ENCODE measurements around the gene CADM2.
"Not testable (repeated sequence)": the region's sequence is repeated elsewhere in the genome, so short reads cannot be mapped to it uniquely, and the experiment has no call there.

CADM2 gene

DNA sequence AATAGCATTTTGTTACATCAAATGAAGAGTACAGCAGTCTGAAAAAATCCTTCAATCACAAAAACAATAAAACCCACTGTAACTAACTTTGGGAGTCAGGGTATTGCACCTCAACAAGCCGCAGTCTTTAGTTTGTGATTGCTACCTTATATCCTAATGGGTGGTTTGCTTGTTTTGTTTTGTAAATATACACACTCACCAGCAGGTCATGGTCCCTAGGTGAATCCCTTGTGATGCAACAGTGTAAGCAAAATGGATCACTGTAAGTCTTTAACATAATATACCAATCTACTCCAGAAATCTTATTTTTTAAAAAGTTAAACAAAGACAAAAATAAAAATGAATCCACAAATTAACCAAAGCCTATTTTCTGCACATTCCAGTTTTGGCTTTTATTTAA, 749.5 kb downstream of the CADM2 start:
- not testable (repeated sequence) for DNase-seq

DNA sequence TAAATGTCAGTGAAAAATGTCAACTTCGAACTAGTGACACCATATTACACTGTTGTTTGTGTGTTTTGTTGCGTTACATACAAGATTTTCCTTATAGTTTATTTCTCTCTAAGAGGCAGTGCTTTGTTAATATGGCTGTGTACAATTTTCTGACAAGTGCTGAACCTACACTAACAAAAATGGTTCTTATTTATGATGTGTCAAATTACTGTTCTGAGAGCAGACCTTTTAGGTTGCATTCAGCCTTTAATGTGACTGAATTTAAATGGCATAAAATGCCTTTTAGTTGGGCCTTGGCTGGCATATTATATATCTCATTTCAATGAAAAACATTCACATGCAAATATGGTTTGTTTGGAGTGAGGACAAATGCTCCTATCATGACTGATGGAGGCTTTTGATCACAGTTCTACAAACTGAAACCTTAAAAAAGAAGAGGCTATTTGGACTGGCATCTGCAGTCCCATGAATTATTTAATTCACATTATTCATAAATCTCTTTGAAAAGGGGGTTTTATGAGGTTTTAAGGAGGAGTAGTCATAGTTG, 750.6 kb downstream of the CADM2 start:
- DNase-seq: no peak

DNA sequence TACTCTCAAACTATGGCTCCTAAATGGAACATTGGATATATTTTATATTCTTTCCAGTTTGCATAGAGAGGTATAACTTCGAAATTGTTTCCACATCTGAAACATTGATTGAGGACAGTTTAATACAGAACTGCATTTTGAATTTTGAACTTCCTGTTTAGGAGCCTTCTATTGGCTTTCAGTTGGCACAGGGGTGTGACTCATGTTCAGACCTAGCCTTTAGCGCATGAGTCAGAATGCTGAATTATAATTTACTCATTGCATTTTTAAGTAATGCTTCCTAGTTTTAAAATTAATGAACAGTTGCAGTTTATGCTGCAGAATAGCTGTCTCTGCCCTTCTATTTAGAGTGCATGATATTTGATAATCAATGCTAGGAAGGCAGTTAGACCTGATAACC, 751.7 kb downstream of the CADM2 start:
- no peak for DNase-seq

DNA sequence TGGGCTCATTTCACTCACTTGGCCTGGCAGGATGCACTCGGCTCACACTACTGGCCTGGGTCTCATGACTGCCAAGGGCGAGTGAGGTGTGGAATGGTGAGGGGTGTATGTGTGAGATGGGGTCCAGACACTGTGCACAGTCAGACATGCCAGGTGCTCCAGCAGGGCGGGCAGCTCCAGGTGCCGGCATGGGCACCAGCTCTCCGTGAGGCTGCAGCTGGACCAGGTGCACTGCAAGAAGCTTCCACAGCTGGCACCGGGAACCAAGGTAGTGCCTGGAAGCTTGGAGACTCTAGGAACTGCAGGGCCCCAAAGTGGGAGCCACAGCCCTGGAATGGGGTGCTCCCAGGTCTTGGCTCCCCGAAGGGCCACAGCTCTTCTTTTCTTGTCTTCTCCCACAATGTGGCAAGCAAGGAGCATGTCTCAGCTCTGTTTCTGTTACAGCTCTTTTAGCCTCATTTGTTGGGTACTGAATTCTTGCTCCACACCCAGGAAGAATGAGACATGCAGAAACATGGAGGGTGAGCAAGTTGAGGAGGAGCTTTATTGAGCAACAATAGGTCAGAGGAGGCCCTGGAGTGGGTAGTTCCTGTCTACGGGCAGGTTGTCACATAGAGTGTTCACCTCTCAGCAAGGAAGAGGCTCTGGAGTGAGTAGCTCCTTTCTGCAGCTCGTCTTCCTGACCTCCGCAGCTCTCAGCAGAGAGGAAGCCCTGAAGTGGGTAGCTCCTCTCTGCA, 762.8 kb downstream of the CADM2 start:
- DNase-seq: no peak

DNA sequence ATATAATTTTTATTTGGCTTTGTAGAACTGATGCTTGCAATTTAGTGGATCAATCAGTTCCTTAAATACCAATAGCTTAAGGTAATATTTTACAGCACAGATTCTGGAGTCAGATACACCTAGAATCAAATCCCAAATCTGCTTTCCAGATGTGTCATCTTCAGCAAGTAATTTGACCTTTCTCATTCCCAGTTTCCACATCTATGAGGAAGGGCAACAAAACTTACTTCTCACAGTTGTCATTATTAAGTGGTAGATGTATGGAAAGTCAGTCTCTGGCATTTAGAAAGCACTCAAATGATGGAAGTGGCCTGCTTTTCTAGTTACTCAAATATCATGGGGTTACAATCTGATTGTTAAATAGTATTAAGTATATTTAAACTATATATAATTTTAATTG, 767.0 kb downstream of the CADM2 start:
- DNase-seq: no peak

DNA sequence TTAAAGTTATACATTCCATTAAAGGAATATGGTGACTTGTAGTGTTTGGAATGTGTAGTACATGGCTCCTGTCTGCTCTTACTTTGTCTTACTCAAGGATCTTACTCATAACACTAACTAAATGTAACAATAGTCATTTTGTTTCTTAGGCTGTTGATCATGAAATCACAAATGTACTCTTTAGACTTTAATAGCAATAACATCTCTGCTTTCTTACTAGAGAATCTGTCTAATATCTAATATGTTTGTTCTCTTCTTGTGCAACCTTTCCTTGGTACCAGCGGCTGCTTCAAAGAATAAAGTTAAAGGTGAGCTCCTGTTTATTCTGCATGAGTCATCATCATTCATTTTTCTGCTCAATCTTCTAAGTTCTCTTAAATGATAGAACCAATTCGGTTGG, 767.5 kb downstream of the CADM2 start:
- DNase-seq: no peak

DNA sequence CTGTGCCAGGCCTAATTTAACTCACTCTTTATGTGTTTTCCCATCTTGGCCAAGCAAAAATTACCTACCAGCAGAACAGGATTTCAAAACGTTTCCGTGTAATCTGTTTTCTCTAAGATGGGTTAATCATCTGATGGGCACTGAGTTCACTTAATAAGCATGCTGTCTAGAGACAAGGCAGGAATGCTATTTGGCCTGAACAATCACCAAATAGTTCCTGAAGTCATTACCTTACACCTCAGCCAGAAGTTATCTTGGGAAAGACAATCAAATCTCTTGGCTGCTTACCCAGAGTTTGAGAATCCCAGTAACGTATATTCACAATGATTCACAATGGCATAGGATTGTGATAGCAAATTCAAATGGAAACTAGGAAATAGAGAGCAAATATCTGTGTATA, 779.1 kb downstream of the CADM2 start:
- DNase-seq: no peak

DNA sequence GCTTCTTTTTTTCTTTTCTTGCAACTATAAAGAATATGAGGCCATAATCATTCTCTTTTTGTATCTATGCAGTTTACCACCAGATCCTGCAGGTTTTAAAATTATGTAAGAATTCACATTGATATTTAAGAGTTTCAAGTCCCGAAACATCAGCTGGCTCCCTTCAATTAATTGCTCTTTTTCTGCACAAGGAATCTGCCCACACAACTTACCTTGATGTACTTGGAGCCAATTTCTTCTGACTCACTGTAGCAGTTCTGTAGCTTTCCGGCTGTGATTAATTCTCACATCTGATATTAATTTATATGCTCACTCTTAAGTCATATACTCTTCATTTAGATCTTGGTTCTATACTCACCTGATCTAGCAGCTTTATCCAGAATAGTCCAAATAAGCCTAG, 781.8 kb downstream of the CADM2 start:
- no peak for DNase-seq

DNA sequence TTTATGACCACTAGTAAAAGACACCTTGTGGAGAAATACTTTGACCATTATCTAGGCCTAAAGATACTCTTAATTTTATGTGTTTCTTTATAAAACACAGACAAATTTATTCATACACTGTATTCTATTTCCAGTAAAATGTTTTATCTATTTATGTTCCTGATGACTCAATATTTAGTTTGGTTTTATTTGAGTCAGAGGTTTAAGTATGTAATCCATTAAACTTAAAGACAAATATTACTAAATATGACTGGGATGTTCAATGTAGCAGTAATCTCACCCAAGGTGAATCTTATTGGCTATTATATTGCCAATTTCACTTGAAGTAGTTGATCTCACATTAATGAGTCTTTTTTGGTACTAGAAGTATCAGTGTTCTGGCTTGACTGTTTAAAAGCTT, 799.7 kb downstream of the CADM2 start:
- DNase-seq: no peak

DNA sequence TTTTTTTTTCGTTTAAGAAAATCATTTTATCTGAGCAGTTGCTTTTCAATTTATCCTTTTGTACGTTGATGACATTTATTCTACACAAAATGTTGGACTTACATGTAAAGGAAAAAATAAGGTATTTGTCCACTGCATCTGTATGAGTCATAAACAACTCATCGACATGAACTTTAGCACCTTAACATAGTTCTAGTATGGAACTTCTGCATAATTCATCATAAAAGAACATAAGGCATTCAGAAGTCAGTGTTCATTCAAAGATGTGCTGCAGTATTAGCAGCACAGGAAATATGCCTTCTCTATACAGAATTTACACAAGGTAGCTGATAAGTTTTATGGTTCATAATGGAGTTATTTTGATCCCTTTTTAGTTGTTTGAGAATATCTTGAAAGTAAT, 801.6 kb downstream of the CADM2 start:
- no peak for DNase-seq

DNA sequence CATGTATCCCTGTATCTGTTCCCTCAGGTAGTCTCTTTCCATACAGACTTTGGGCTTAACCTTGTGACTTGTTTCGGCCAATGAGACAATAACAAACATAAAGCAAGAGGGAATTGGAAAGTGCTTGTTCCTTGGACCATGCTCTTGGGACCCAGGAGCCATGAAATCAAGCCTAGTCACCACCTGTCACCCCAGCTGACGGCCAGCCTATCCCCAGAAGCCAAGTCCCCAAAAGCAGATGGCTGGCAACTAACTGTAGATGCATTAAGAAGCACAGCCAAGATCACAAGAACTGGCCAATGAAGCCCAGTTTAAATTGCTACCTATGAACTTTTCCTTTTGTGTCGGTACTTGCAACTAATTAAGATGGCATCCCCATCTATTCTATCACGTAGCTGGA, 822.0 kb downstream of the CADM2 start:
- no peak for DNase-seq

DNA sequence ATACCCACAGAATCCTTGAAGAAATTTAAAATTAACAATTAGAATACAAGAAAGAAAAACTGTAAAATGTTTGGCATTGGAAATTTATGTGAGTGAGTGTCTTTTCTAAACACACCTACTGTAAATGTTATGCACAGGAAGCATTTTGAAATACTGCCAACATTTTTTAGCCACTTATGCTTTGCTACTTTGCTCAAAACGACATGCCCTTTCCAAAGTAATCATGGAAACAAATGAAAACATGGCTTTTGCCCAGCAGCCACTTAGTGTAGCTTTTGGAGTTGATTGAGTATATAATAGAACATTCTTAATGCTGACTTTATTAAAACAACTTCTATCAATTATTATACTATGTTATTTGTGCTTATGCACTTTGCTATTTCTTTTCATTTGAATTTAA, 823.0 kb downstream of the CADM2 start:
- no peak for DNase-seq

DNA sequence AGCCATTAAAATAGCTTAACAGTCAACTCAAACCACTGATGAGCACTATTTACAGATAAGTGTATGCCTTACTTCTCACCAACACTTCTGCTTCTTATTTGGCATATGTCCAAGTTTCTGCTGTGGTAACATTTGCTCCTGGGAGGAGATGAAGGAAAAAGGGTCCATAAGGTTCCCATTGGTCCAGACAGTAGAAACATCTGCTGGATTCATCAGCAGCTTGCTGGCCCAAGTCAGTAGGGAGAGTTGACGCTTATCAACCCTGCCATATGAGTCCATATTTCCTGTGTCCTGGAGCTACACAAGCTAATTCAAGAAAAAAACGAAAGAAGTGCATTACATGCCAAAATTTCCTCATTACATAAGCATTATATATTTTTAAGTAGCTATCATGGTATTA, 824.5 kb downstream of the CADM2 start:
- DNase-seq: no peak

DNA sequence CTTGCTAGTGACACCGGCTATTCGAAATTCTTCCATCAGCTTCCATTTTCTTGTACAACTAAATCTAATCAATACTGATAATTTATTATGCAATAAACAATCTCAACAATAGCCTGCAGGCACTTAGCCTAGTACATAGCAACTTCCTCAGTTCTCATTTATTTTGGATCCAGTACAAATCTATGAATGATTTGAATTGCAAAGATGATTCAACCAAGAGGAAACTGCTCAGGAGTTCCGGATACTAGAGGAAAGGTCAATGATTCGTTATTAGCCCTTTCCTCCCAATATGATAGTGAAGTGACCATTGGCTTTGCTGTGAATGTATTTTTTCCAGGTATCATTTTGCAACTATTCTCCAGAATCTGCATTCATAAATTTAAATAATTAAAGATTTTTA, 827.0 kb downstream of the CADM2 start:
- DNase-seq: no peak

DNA sequence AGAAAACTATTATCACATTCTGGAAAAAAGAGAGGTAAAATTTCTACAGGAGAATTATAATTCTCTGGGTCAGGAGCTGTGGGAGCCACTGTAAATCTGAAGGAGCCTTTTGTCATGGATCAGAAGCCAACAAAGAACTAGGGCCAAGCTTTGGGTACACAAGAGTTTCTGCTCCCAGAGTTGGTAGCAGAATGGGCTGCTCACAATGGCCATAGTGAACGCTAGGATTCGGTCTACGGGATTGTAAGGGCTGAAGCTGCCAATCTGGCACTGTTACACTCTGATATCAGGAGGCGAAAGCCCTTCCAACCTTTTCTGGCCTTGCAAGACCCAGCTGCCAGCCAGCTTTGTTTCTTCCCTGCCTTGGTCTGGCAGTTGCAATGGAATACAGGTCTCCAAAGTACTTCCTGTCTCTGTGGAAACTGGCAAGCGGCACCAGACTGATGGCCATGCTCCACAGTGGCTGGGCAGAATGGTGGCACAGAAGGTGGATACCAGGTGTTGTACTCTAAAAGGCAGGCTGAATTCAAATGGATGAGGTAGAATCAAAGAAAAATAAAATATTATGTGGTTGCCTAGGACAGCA, 831.7 kb downstream of the CADM2 start:
- no peak for DNase-seq

DNA sequence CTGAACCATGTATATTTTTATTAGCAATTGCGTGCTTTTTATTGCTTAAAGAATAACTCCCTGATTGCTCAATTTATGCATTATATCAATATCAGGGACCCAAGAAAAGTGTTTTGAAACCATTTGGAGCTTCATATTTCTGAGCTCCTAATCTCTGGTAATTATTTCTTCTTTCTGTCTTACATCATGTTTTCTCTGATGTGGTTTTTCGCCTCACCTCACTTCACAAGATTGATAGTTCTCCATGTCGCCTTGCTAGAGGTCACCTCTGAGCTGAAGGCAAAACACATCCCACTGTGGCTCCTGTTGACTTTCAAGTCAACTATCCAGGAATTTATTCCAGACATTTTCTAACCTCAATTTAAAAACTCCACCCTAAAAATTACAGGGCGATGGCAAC, 837.4 kb downstream of the CADM2 start:
- peak; percentile 82 for DNase-seq

DNA sequence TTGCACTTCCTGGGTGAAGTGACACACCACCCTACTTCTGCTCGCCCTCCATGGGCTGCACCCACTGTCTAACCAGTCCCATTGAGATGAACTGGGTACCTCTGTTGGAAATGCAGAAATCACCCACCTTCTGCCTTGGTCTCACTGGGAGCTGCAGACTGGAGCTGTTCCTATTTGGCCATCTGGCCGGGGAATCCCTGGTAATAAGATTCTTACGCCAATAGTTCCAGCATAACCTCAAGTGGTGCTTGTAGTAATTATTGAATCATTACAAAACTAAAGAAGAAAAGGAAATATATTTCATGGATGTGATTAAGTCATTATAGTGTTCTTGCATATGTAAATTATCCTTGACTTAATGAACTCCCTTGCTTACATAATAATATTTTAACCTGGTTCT, 841.9 kb downstream of the CADM2 start:
- DNase-seq: no peak

DNA sequence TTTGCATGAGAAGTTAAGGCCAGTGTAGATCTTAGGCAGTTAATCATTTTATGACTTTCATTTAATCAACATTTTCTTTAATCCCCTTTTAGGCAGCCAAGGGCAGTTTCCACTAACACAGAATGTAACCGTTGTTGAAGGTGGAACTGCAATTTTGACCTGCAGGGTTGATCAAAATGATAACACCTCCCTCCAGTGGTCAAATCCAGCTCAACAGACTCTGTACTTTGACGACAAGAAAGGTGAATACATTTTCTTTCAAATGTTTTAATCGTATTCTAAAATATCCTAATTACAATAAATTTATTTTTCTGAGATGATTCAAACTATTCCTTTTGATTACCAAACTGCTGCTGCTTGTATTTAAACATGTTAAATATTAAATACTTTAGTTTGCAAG, 843.2 kb downstream of the CADM2 start:
- DNase-seq: no peak

DNA sequence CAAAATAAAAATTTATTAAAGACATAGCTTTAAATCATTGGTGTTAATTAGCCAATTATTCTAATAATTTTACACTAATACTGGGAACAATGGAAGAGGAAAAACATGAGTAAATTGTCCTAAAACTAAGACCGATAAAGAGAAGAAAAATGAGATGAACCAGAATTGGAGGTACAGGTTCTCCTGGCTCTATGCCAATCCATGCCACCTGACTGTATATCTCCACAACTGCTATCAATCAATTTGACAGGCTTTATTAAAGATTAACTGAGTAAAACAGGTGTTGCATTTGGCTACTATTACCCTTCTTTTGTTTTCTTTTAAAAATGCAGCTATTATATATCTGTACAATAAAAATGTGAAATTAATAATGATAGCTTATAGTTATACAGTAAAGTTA, 850.0 kb downstream of the CADM2 start:
- DNase-seq: no peak

DNA sequence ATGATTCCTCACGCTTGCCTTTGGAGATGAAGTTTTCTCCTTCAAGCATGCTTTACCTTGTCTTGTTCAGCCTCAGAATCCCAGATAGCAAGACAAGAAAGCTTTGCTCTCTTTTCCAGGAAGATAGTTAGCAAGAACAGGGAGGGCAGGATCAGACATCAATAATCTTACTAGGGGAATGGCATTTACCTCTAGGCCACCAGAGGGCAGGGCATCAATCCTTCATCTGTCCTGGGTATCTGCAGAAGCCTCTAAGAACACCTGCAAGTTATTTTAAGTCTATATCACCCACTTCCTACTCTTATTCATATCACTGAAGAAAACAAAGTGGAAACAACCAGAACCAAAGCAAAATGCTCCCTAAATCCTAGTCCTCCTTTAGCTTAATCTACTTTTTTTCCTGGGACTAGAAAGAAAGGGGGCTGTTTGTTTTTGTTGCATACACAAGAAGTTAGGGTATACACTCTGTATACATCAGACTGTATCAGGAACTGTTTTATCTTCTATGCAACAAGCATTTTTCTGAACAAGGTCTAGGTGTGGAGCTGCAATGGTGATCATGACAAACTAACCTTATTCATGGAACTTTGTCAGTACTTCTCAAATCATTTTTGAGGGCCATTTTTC, 862.5 kb downstream of the CADM2 start:
- DNase-seq: no peak

DNA sequence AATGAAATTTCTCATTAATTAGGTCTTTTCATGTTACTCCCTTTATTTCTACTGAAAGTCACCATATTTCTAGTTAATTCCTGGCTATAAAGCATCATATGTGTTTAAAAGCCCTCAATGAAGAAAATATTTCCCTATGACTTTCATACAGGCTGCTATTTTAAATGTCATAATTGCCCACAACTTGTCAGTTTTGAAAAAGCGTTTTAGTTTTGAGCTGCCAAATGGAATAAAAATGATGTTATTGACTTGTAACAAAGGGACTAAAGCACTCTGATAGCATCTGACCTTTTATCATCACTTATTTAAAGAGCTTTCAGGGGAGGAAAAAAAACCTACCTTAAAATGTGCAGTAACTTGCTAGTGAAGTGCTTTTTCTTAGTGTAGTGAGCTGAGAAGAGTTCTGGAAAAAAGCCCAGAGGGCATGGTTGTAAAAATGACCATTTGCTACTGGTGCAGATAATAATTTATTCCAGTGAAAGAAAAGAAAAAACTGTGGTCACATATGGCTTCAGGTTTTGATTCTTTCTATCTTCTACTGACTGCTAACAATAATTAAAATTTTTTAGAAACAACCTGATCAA, 877.2 kb downstream of the CADM2 start:
- peak; percentile 67 for DNase-seq

DNA sequence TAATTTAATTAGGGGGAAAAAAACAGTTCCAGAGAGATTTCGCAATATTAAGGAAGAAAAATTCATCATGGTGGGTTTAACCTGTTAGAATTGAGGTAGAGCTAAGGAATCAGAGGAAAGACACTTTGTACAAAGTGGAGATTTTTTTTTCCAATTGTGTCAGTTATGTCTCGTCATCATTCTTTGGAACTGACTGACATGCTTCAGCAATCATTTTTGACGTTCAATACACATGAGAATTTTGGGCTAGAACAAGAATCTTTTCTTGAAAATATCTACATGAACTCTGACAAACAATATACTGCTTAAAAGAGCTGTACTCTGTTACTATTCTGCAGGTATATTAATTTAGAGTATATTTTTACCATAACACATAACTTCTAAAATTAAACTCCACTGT, 878.6 kb downstream of the CADM2 start:
- DNase-seq: no peak

DNA sequence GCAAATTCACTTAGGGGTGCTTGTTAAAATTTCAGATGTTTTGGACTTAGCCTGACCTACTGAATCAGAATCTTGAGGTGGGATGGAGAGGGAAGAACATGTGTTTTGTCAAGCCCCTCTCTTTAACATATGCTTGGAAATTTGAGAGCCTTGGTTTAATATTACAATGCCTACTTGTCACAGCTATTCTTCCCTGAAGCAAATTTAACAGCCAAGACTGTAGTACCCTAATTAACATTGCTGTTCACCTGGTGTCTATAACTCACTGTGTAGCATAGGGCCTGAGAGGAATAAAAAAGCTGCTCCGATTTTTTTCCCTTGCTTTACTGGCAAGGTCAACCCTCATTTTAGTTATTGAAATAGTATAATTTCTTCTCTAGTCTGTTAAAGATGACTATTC, 880.1 kb downstream of the CADM2 start:
- DNase-seq: no peak

DNA sequence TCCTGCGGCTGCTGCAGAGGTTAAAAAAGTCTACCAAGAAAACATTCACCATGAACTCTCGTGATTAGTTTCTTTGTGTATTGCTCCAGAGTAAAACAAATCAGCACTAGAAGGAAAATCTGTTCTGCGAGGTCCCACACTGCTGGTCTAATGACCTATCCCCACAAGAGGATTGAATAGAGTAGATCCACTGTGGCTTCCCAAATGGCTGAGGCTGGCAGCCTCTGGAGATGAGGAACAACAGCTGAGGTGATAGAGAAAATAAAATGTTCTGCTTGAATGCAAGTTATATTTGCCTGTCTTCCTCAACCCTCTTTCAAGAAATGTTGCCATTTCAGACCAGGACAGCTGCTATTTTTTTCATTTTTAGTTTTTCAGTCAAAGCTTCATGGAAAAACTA, 883.3 kb downstream of the CADM2 start:
- no peak for DNase-seq

Measured in NCI-H2227 treated with DMSO at 0.1 percent for 48 hours (cell line).